ENCODE results near the gene ECHDC3. TPM values are rescaled to one million over a fixed set of nuclear protein-coding genes. Genes with fewer than 3 reads are reported as not detected.

ECHDC3 gene
- total and polyA plus RNA-seq, 2 donors (not counting 3 experiments of a cell fraction or from before 2014, with no cell fraction given): 6.0 to 7.3 TPM

GRCh38 chr10:11797847-11798633, 55.9 kb downstream of the ECHDC3 start:
- no peak overlapping the region for H3K9ac ChIP-seq (replicated peaks; ENCODE audit: extremely low read depth, insufficient read depth, low read length)
- H3K36me3 ChIP-seq (ENCODE audit: control insufficient read depth in 2 of 2, extremely low read depth in 1 of 2, insufficient read depth in 2 of 2, low read length in 2 of 2): no peaks in the 10 kb centered on the region
- ChIA-PET CTCF (interaction anchor here (1.2 to 6.2 kb wide), 7 partner anchors 9 to 189 kb away, joined by 3 to 47 read pairs (median 10); partner anchors contain the start of gene PROSER2), POLR2A (interaction anchor here (0.7 to 3.6 kb wide), 2 partner anchors 12 to 16 kb away, joined by 3 to 12 read pairs; no protein-coding TSS in a partner anchor)
- no peaks in the 10 kb centered on the region for H3K9me3 ChIP-seq (replicated peaks; ENCODE audit: control insufficient read depth, insufficient read depth, low read length)
- FAIRE-seq (no peak), DNase-seq (ENCODE audit: low read depth, low spot score) (no peak)
- H3K4me1 ChIP-seq (ENCODE audit: control insufficient read depth, extremely low read depth, insufficient read depth, low read length): peaks cover 22% of the 10 kb centered on the region
- dilution Hi-C loops (cut with MboI; ENCODE audit: extremely low pct_ligation_motif_present, low sequenced_read_pairs): no loop called here
- H3K9me1 ChIP-seq (replicated peaks; ENCODE audit: control insufficient read depth, extremely low read depth, insufficient read depth, low read length): no peaks in the 10 kb centered on the region
- no peak overlapping the region for H2AFZ ChIP-seq (ENCODE audit: low read depth, low read length)
- TF ChIP-seq EZH2 (IDR thresholded peaks at IDR 0.05; ENCODE audit: borderline replicate concordance, low read depth, low read length, severe bottlenecking) (no peak), POLR2A (IDR thresholded peaks at IDR 0.05; ENCODE audit: low read depth, low read length) (no peak), CTCF (IDR thresholded peaks at IDR 0.05; ENCODE audit: extremely low read depth in 1 of 2, insufficient read depth in 1 of 2, low read depth in 1 of 2, low read length in 2 of 2) (no peak), POLR2AphosphoS5 (IDR thresholded peaks at IDR 0.05; ENCODE audit: insufficient read depth, low read depth, low read length) (no peak), GATA2 (IDR thresholded peaks at IDR 0.05; ENCODE audit: insufficient read depth, insufficient read length, low read depth, low read length) (no peak), MYC (IDR thresholded peaks at IDR 0.05; ENCODE audit: low read depth, low read length) (no peak), JUN (IDR thresholded peaks at IDR 0.05; ENCODE audit: borderline replicate concordance, insufficient read depth, insufficient read length, low read depth) (no peak), MAX (IDR thresholded peaks at IDR 0.05; ENCODE audit: insufficient read depth, insufficient read length) (no peak), FOS (IDR thresholded peaks at IDR 0.05; ENCODE audit: borderline replicate concordance, insufficient read depth, low read length) (no peak)
- no peaks in the 10 kb centered on the region for H3K79me2 ChIP-seq (ENCODE audit: control insufficient read depth, insufficient read depth, low read length)
- no peaks in the 10 kb centered on the region for H3K27me3 ChIP-seq (ENCODE audit: control insufficient read depth in 2 of 2, insufficient read depth in 2 of 2, low read length in 2 of 2)
- intact Hi-C loops (cut with micrococcal nuclease): loop anchor here (5.0 to 10.0 kb wide), 2 partner anchors 74 to 397 kb away; partner anchors contain the start of genes CDC123 and NUDT5
- H3K4me2 ChIP-seq (ENCODE audit: insufficient read depth, low read length): no peak overlapping the region
- H3K27ac ChIP-seq (ENCODE audit: insufficient read depth, low read depth, low read length): peak overlapping the region; percentile 66
- TSS peak; percentile 77 for BruUV-seq (replicated peaks)
- no peaks in the 10 kb centered on the region for H4K20me1 ChIP-seq (replicated peaks; ENCODE audit: control insufficient read depth, extremely low read depth, insufficient read depth, low read length)
- no peak overlapping the region for H3K4me3 ChIP-seq (replicated peaks in 1 of 3; ENCODE audit: insufficient read depth in 1 of 3, low read depth in 1 of 3, low read length in 3 of 3)
